Esophagus squamous epithelium (tissue), 5 donors: Measurements from ENCODE around the gene PEX26. TPM values are rescaled to one million over a fixed set of nuclear protein-coding genes. Genes with fewer than 3 reads are reported as not detected.

Experiments
- DNase-seq: peaks from one replicate; lab custom pipeline; 2025; lab: John Stamatoyannopoulos, UW
- H3K27ac ChIP-seq, 4 donors: fragments of 200-600 bp; sonication (generic); one replicate each; pipeline ENCODE4 v1.5.1; 2016 to 2019; ENCODE audit warnings: mild to moderate bottlenecking in 1 of 4
- H3K27me3 ChIP-seq, 4 donors: fragments of 200-600 bp; sonication (generic); 1 replicate in 3 of 4; 2 replicates in 1 of 4; pipeline versions ENCODE4 v1.5.1 to v1.6.0; 2017 to 2021; ENCODE audit warnings: antibody characterized with exemption in 1 of 4
- H3K36me3 ChIP-seq, 3 donors: fragments of 200-600 bp; sonication (generic); one replicate each; pipeline ENCODE4 v1.5.1; 2016 to 2019
- H3K4me1 ChIP-seq, 3 donors: fragments of 200-600 bp; sonication (generic); one replicate each; pipeline ENCODE4 v1.5.1; 2017 to 2019
- H3K4me3 ChIP-seq, 4 donors: fragments of 200-600 bp; sonication (generic); 1 replicate in 3 of 4; 2 replicates in 1 of 4; pipeline ENCODE4 v1.5.1; 2016 to 2019; ENCODE audit warnings: mild to moderate bottlenecking in 2 of 4, moderate library complexity in 1 of 4
- H3K9me3 ChIP-seq, 3 donors: fragments of 200-600 bp; sonication (generic); one replicate each; pipeline ENCODE4 v1.5.1; 2016 to 2019
- CTCF ChIP-seq, 6 experiments: fragments of 450-650 bp in 4 of 6; fragments of 200-600 bp in 2 of 6; sonication (generic) in 2 of 6; IDR thresholded peaks; one replicate each; pipeline ENCODE4 v1.5.1; 2016 to 2019; ENCODE audit warnings: antibody characterized with exemption in 6 of 6, mild to moderate bottlenecking in 4 of 6, moderate library complexity in 4 of 6
- POLR2A ChIP-seq, 4 donors: fragments of 450-650 bp; IDR thresholded peaks; one replicate each; pipeline ENCODE4 v1.6.1; 2017; ENCODE audit warnings: antibody characterized with exemption in 4 of 4, mild to moderate bottlenecking in 4 of 4, moderate library complexity in 3 of 4
- WGBS, 2 donors: methylation state at CpG; one replicate each; pipeline ENCODE4 v1.1.5; 2018; 5-methylcytosine and 5-hydroxymethylcytosine counted together
- intact Hi-C: fragments of 100-400 bp; cut with DNase I; formaldehyde crosslinking; loops from one replicate; pipeline ENCODE4 v1.15.0; 2022
- total RNA-seq, 4 donors: library from RNA; depleted of rRNA; stranded (reverse); fragments of >200 nt; gene quantifications; one replicate each; pipeline ENCODE4 v1.1.0, GENCODE V29; 2016
- donor health status: DM: yes; HTN: yes; CAD: no.

The PEX26 gene
- total RNA-seq, 4 donors from 2014 or later = 17.2 to 32.3 (median 22.9) TPM

GRCh38 chr22:18057568-18058209 is 20.1 kb upstream of the PEX26 start:
- TF ChIP-seq CTCF (IDR thresholded peaks at IDR 0.05) (no peak), POLR2A (IDR thresholded peaks at IDR 0.05) (peak in 1 of 4 donors; percentile 34)
- DNase-seq = peak; percentile 43
- WGBS, 2 donors = 28 to 42% methylated on average over 1 to 3 of the region's 4 CpGs
- no peak overlapping the region for H3K4me3 ChIP-seq
- H3K27me3 ChIP-seq = no peaks in the 10 kb centered on the region
- H3K4me1 ChIP-seq = peaks cover 14 to 41% (median 15%) of the 10 kb centered on the region in 3 donors
- H3K36me3 ChIP-seq = no peaks in the 10 kb centered on the region
- peak overlapping the region; percentile 36 to 87 (median 80) for H3K27ac ChIP-seq
- intact Hi-C loops = no loop called here
- H3K9me3 ChIP-seq = no peaks in the 10 kb centered on the region

- H3K4me1 ChIP-seq = peaks cover 14 to 47% (median 17%) of the 10 kb centered on the region in 3 donors
- H3K4me3 ChIP-seq = no peak overlapping the region
- H3K36me3 ChIP-seq = no peaks in the 10 kb centered on the region
- no peaks in the 10 kb centered on the region for H3K27me3 ChIP-seq
- intact Hi-C loops = no loop called here
- TF ChIP-seq CTCF (IDR thresholded peaks at IDR 0.05) (no peak), POLR2A (IDR thresholded peaks at IDR 0.05) (no peak)
- H3K27ac ChIP-seq = peak overlapping the region in 3 of 4 donors; percentile 78 to 87 (median 82)
- no peaks in the 10 kb centered on the region for H3K9me3 ChIP-seq
- DNase-seq = no peak
- WGBS, 2 donors = 93 to 97% methylated on average over 6 to 7 of the region's 7 CpGs
Measured at GRCh38 chr22:18058371-18059093, 19.3 kb upstream of the PEX26 start.

- no peaks in the 10 kb centered on the region for H3K36me3 ChIP-seq
- no peaks in the 10 kb centered on the region for H3K27me3 ChIP-seq
- WGBS, 2 donors = 85 to 93% methylated on average over 5 of the region's 5 CpGs
- peaks cover 14 to 47% (median 17%) of the 10 kb centered on the region in 3 donors for H3K4me1 ChIP-seq
- no peak for DNase-seq
- H3K4me3 ChIP-seq = no peak overlapping the region
- H3K27ac ChIP-seq = peak overlapping the region in 3 of 4 donors; percentile 78 to 87 (median 82)
- TF ChIP-seq POLR2A (IDR thresholded peaks at IDR 0.05) = no peak
- intact Hi-C loops = no loop called here
- no peaks in the 10 kb centered on the region for H3K9me3 ChIP-seq
Measured at GRCh38 chr22:18059094-18059417, 18.7 kb upstream of the PEX26 start.

GRCh38 chr22:18059473-18059872 is 18.3 kb upstream of the PEX26 start:
- H3K9me3 ChIP-seq = no peaks in the 10 kb centered on the region
- H3K27me3 ChIP-seq = no peaks in the 10 kb centered on the region
- WGBS, 2 donors = 95 to 98% methylated on average over 3 of the region's 3 CpGs
- intact Hi-C loops = no loop called here
- TF ChIP-seq POLR2A (IDR thresholded peaks at IDR 0.05) = no peak
- no peak for TF ChIP-seq CTCF (IDR thresholded peaks at IDR 0.05)
- DNase-seq = no peak
- H3K27ac ChIP-seq = peak overlapping the region in 1 of 4 donors; percentile 36
- H3K4me1 ChIP-seq = peaks cover 14 to 47% (median 17%) of the 10 kb centered on the region in 3 donors
- H3K4me3 ChIP-seq = no peak overlapping the region
- no peaks in the 10 kb centered on the region for H3K36me3 ChIP-seq

- WGBS, 2 donors = 82 to 88% methylated on average over 5 of the region's 5 CpGs
- Histone ChIP-seq H3K27ac (peak overlapping the region in 1 of 4 donors; percentile 36), H3K27me3 (no peaks in the 10 kb centered on the region), H3K4me1 (peaks cover 14 to 47% (median 17%) of the 10 kb centered on the region in 3 donors), H3K36me3 (no peaks in the 10 kb centered on the region), H3K9me3 (no peaks in the 10 kb centered on the region), H3K4me3 (no peak overlapping the region)
- no peak for TF ChIP-seq CTCF (IDR thresholded peaks at IDR 0.05)
- no peak for TF ChIP-seq POLR2A (IDR thresholded peaks at IDR 0.05)
- intact Hi-C loops = no loop called here
- DNase-seq = no peak
Measured at GRCh38 chr22:18059991-18060390, 17.8 kb upstream of the PEX26 start.
